Fibroblast of skin of abdomen (primary cell): ENCODE results near the gene BPIFB2.
"Not testable (repeated sequence)": the region's sequence is repeated elsewhere in the genome, so short reads cannot be mapped to it uniquely, and the experiment has no call there.

ENCODE experiments used
- DNase-seq: peaks from one replicate; pipeline ENCODE4 v3.0.0-alpha.2; 2013

Gene BPIFB2

GRCh38 chr20:33042983-33043730, 35.7 kb downstream of the BPIFB2 start:
- DNase-seq, result no peak

DNA sequence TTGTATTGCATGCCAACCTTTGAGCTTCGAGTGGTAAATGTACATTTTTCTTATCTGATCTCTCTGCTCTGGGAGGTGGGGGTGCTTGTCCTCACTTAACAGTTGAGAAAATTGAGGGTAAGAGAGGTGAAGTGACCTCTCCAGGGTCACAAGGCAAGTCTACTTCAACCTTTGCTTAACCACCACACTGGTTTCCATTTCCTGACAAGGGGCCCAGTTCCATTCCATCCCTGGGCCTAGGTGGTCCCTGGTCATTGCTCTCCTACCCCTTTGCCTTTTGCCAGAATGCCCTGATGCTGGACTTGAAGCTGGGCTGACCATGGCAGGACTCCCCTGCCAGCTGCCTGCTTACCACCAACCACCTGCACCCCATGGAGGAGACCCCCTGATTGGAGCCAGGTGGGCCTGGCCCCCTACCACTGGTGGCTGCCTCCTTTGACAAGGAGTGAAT, 36.3 kb downstream of the BPIFB2 start:
- DNase-seq, result no peak

- not testable (repeated sequence) for DNase-seq
Measured at GRCh38 chr20:33045129-33045721, 37.7 kb downstream of the BPIFB2 start.

- DNase-seq, result no peak
Measured at GRCh38 chr20:33046412-33046811, 38.9 kb downstream of the BPIFB2 start.

DNA sequence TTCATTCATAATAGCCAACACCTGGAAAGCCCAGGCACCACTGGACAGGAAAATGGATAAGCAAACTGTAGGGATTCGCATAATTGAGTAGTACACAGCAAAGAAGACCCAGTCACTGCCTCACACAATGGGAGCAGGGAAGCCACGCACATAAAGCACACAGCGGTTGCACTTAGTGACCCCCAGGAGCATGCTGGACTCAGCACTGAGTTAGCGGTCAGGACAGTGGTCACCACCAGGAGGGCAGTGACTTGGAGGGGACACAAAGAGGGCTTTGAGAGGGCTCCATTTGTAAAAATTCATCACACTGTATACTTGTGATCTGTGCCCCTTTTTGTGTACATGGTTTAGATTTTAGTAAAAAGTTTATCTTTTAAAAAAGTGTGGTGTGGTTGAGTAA, 43.8 kb downstream of the BPIFB2 start:
- no peak for DNase-seq

- DNase-seq, result no peak
Measured at GRCh38 chr20:33053291-33054106, 46.0 kb downstream of the BPIFB2 start, which contains the start of gene BPIFB3. TSS of gene BPIFB3 (plus strand) at chr20:33053903. CDS start at chr20:33055436, 1,533 bp downstream.

DNA sequence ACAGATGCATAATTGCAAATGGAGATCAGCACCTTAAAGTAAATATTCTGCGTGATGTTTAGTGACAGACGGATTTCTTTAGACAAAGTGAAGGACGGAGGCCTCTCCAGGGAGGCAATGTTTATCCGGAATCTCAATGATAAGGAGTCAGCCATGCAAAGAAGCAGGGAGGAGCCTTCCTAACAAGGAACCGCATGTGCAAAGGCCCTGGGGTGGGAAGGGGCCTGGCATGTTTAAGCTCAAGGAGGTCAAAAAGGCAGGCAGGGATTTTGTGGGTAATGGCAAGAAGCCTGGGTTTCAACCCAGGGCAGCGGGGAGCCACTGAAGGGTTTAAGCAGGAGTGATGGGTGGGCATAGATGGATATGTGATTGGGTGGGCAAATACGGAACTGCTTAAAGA, 46.9 kb downstream of the BPIFB2 start:
- DNase-seq, result no peak

GRCh38 chr20:33054791-33055190, 47.3 kb downstream of the BPIFB2 start:
- no peak for DNase-seq

DNA sequence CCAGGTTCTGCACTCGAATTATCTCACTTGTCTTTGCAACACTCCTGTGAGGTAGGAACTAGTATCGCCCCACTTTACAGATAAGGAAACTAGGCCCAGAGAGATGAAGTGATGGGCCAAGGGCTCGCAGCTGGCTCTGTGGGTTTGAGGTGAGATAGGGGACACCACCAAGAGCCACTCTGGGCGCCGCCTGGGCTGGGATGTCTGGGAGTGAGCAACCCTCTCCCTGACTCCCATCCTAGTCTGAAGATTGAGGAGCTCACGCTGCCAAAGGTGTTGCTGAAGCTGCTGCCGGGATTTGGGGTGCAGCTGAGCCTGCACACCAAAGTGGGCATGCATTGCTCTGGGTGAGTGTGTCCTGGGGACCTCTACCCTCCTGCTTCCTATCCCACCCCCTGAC, 51.6 kb downstream of the BPIFB2 start:
- no peak for DNase-seq

GRCh38 chr20:33059741-33060390, 52.4 kb downstream of the BPIFB2 start:
- no peak for DNase-seq

DNA sequence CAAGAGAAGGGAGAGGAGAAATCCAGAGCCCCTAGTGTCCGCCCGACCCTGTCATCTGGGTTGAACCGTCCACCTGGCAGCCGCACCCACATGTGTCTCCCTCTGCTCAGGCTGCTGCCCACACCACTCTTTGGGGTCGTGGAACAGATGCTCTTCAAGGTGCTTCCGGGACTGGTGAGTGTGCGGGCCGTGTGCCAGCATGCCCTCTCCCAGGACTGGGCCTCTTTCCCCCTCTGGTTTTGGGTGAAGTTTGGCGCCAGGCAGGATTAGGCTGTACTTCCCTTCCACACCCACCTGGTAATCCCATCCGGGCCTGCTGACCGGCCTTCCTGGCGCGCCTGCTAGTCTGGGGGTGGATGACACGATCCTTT, 54.1 kb downstream of the BPIFB2 start:
- DNase-seq, result no peak

DNA sequence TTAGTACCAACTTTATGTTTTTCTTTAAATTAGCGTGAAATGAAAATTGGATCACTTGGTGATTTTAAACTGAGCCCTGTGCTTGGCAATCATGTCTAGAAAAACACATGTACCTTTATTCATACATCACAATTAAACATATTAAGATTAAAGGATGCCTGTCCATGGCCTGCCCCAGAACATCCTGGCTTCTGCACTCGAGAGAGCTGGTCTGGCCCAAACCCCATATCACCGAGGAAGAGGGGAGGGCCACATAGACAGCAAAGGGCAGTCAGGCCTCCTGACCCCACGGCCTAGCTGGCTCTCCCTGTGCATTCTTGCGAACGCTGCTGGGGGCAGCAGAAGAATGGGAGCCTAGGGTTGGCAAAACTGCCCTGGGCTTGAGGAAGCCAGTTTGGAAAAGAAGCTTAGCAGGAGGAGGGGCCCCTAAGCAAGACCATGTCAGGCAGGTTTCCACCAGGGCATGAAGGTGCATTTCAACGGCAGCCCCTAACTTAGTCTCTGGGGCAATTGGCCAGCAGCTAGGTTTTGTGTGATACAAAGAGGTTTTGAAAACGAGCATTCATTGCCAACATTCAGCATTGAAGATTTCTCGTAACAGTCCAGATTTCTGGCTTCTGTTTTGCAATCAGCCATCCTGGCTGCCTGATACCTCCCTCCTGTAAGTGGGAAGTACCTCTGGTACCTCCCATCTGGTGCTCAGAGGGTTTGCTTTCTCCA, 54.8 kb downstream of the BPIFB2 start:
- DNase-seq, result no peak

GRCh38 chr20:33062825-33063149, 55.3 kb downstream of the BPIFB2 start:
- no peak for DNase-seq

DNA sequence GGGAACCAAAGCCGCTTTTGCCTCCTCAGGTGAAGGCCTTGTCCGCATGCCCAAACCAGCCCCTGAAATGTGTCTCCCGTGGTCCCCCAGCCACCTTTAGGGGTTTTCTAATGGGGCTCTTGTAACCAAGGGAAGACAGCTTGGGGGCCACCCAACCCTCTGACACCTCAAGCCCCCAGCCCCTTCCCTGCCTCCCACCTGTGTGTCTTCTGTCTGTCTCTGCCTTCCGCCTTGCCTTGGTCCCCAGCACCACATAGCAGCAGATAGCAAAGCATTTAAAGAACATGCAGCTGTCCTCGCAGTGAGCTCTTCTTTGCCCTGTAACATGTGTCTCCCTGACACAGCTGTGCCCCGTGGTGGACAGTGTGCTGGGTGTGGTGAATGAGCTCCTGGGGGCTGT, 55.8 kb downstream of the BPIFB2 start:
- DNase-seq, result no peak

GRCh38 chr20:33064572-33065287, 57.2 kb downstream of the BPIFB2 start:
- no peak for DNase-seq

DNA sequence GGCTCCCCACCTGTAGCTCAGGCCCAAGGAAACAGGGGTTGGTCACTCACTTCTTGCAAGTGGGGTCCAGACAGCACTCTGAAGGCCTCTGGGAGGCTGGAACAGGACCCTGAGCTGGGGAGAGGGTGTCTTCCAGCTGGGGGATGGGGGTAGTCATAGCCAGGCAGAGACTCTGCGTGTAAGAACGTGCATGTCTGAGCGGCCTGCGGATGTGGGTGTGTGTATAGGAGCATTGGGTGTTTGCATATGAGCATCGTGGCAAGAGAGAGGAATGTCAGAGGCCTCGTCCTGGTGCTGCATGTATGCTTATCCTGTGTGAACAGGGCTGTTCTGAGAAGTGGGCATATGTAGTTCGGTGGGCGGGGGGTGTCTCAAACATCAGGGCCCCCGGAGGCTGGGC, 58.3 kb downstream of the BPIFB2 start:
- no peak for DNase-seq

GRCh38 chr20:33067806-33068205, 60.3 kb downstream of the BPIFB2 start:
- DNase-seq, result no peak

- no peak for DNase-seq
Measured at GRCh38 chr20:33068251-33068939, 60.9 kb downstream of the BPIFB2 start.

- no peak for DNase-seq
Measured at GRCh38 chr20:33069673-33070072, 62.2 kb downstream of the BPIFB2 start.

DNA sequence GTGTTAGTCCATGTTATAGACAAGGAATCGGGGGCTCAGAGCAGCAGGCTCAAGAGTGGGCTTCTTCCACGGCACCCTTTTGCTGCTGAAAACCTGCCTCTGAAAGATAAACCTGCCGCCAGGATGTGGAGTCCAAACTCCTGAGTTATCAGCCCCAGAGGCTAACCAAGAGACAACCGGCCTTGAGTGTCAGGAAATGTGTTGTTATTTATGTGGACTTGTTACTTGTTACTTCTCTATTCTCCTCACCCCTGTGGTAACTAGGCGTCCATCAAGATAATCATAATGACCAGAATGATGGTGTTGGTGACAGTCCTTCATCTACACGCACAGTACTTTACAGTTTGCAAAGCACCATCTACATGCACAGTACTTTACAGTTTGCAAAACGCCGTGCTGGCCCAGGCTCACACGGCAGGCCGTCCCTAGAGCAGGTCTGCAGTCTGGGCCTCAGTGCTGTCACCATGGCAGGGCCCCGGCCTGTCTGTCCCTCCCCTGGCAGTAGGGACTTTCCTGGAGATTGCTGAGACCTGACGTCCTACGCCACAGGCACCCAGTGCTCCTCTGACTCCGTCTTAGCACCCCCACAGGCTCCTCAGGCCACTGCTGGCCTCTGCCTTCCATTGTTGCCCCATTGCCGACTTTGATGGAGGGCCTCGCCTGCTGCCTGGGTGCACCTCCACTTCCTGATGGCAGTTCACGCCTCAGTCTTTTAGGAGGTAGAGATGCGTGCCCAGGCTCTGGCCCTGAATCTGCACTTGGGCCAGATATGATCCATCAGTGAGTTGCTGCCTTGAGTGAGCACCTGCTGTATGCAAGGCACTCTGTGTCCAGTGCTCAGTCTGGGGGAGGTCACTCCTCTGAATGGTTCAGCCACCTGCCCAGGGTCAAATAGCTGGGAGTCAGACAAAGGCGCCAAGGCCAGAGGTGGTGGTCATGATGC, 62.9 kb downstream of the BPIFB2 start:
- no peak for DNase-seq
